IMR-90 (cell line): ENCODE measurements around the gene ASXL3. TPM values are rescaled to one million over a fixed set of nuclear protein-coding genes. Genes with fewer than 3 reads are reported as not detected.

Source experiments
- ATAC-seq: fragments of 200-7000 bp; cut with Tn5 transposase; 2 replicates; pipeline ENCODE4 v1.9.1; 2020; ENCODE audit warnings: low read depth, mild to moderate bottlenecking, moderate library complexity
- BruUV-seq: library from RNA; stranded (reverse); fragments of 400-500 nt; replicated peaks from 2 replicates; lab custom pipeline; 2021; lab: Mats Ljungman, UMichigan
- CTCF ChIA-PET: fragments of 300-600 bp; formaldehyde crosslinking; extraction: SDS; loops from one replicate; lab custom pipeline; 2021; ENCODE audit warnings: antibody characterized with exemption; lab: Yijun Ruan, JAX
- POLR2A ChIA-PET: fragments of 300-600 bp; sonication (Branson Sonifier 250); formaldehyde crosslinking; loops from one replicate; lab custom pipeline; 2022; ENCODE audit warnings: antibody characterized with exemption; ENCODE audit not compliant: unreplicated experiment; lab: Charles Lee
- DNase-seq: peaks from one replicate; pipeline ENCODE4 v3.0.0; 2013
- H2AFZ ChIP-seq: replicated peaks from 2 replicates; pipeline ENCODE3; 2013; ENCODE audit warnings: low read length, mild to moderate bottlenecking; ENCODE audit not compliant: poor library complexity
- H2AK5ac ChIP-seq: 2 replicates; pipeline ENCODE4 v1.6.1; 2013; ENCODE audit warnings: low read depth, low read length, inconsistent platforms
- H2AK9ac ChIP-seq: replicated peaks from 2 replicates; pipeline ENCODE3; 2013; ENCODE audit warnings: mild to moderate bottlenecking, low read depth, low read length, moderate library complexity; ENCODE audit not compliant: poor library complexity
- H2BK120ac ChIP-seq: 2 replicates; pipeline ENCODE4 v1.6.1; 2013; ENCODE audit warnings: low read depth, low read length, inconsistent platforms
- H2BK15ac ChIP-seq: 3 replicates; pipeline ENCODE4 v1.6.1; 2013; ENCODE audit warnings: low read depth, low read length, inconsistent platforms
- H2BK20ac ChIP-seq: 2 replicates; pipeline ENCODE4 v1.6.1; 2013; ENCODE audit warnings: low read depth, mild to moderate bottlenecking, inconsistent platforms, low read length, moderate library complexity
- H2BK5ac ChIP-seq: 2 replicates; pipeline ENCODE4 v1.6.1; 2013; ENCODE audit warnings: mild to moderate bottlenecking, low read depth, low read length, inconsistent platforms; ENCODE audit not compliant: poor library complexity, severe bottlenecking
- H3K14ac ChIP-seq: replicated peaks from 2 replicates; pipeline ENCODE4 v1.6.1; 2013; ENCODE audit warnings: low read depth, low read length, inconsistent platforms
- H3K18ac ChIP-seq: 2 replicates; pipeline ENCODE4 v1.6.1; 2013; ENCODE audit warnings: low read depth, low read length, control low read depth
- H3K23ac ChIP-seq: 2 replicates; pipeline ENCODE4 v1.6.1; 2013; ENCODE audit warnings: low read depth, low read length, inconsistent platforms
- H3K27ac ChIP-seq: 2 replicates; pipeline ENCODE4 v1.5.1; 2013; ENCODE audit warnings: mild to moderate bottlenecking, control low read depth, low read length; ENCODE audit not compliant: insufficient read depth
- H3K27me3 ChIP-seq: 2 replicates; pipeline ENCODE4 v1.6.1; 2013; ENCODE audit warnings: low read length; ENCODE audit not compliant: control insufficient read depth, insufficient read depth
- H3K36me3 ChIP-seq: 2 replicates; pipeline ENCODE4 v1.6.1; 2013; ENCODE audit warnings: low read length, mixed read lengths; ENCODE audit not compliant: control insufficient read depth, insufficient read depth
- H3K4ac ChIP-seq: 2 replicates; pipeline ENCODE4 v1.6.1; 2013; ENCODE audit warnings: low read depth, low read length, inconsistent platforms
- H3K4me1 ChIP-seq: 2 replicates; pipeline ENCODE4 v1.6.1; 2013; ENCODE audit warnings: low read length, mixed read lengths; ENCODE audit not compliant: control insufficient read depth, insufficient read depth
- H3K4me2 ChIP-seq: 2 replicates; pipeline ENCODE4 v1.6.1; 2013; ENCODE audit warnings: low read depth, mild to moderate bottlenecking, control low read depth, low read length, moderate library complexity
- H3K4me3 ChIP-seq: 2 replicates; pipeline ENCODE4 v1.5.1; 2013; ENCODE audit warnings: low read depth, mild to moderate bottlenecking, control low read depth, low read length, moderate library complexity; ENCODE audit not compliant: insufficient read depth
- H3K56ac ChIP-seq: 2 replicates; pipeline ENCODE4 v1.6.1; 2013; ENCODE audit warnings: low read length, inconsistent platforms; ENCODE audit not compliant: insufficient read depth; ENCODE audit errors: extremely low read depth
- H3K79me1 ChIP-seq, 2 experiments: 2 replicates each; pipeline ENCODE4 v1.6.1; 2013; ENCODE audit warnings: low read length in 2 of 2, inconsistent platforms in 1 of 2, low read depth in 1 of 2
- H3K9ac ChIP-seq: 2 replicates; pipeline ENCODE4 v1.6.1; 2013; ENCODE audit warnings: low read depth, low read length, control low read depth
- H3K9me1 ChIP-seq: 2 replicates; pipeline ENCODE4 v1.6.1; 2013; ENCODE audit warnings: low read length, inconsistent platforms; ENCODE audit not compliant: insufficient read depth
- H3K9me3 ChIP-seq: 2 replicates; pipeline ENCODE4 v1.6.1; 2013; ENCODE audit warnings: low read length; ENCODE audit not compliant: control insufficient read depth, insufficient read depth
- H4K20me1 ChIP-seq: 2 replicates; pipeline ENCODE4 v1.6.1; 2013; ENCODE audit warnings: low read length, inconsistent platforms; ENCODE audit not compliant: insufficient read depth
- H4K5ac ChIP-seq: 2 replicates; pipeline ENCODE4 v1.6.1; 2013; ENCODE audit warnings: mild to moderate bottlenecking, low read depth, low read length, control low read depth
- H4K8ac ChIP-seq, 2 experiments: 2 replicates each; pipeline ENCODE4 v1.6.1; 2013; ENCODE audit warnings: low read depth in 2 of 2, low read length in 2 of 2, control low read depth in 1 of 2, inconsistent platforms in 1 of 2
- H4K91ac ChIP-seq: 2 replicates; pipeline ENCODE4 v1.6.1; 2013; ENCODE audit warnings: low read depth, low read length, inconsistent platforms; ENCODE audit not compliant: insufficient read depth
- BHLHE40 ChIP-seq: fragments of 150-350 bp; IDR thresholded peaks from 2 replicates; pipeline ENCODE4 v1.6.1; 2016; ENCODE audit warnings: mild to moderate bottlenecking, low read depth, low read length
- CEBPB ChIP-seq: IDR thresholded peaks from 2 replicates; pipeline ENCODE4 v1.6.1; 2012; ENCODE audit warnings: low read depth, low read length, improper control_type of control experiment
- CHD1 ChIP-seq: IDR thresholded peaks from 2 replicates; pipeline ENCODE4 v1.6.1; 2012; ENCODE audit warnings: low read depth, low read length, improper control_type of control experiment
- FOS ChIP-seq: fragments of 150-350 bp; IDR thresholded peaks from 2 replicates; pipeline ENCODE4 v1.6.1; 2016; ENCODE audit warnings: low read depth, low read length
- MAFK ChIP-seq: IDR thresholded peaks from 2 replicates; pipeline ENCODE4 v1.6.1; 2012; ENCODE audit warnings: low read depth, low read length, improper control_type of control experiment
- MAZ ChIP-seq: IDR thresholded peaks from 2 replicates; pipeline ENCODE4 v1.6.1; 2012; ENCODE audit warnings: low read depth, mild to moderate bottlenecking, low read length, improper control_type of control experiment, moderate library complexity, borderline replicate concordance
- MXI1 ChIP-seq: IDR thresholded peaks from 2 replicates; pipeline ENCODE4 v1.6.1; 2012; ENCODE audit warnings: low read depth, mild to moderate bottlenecking, low read length, moderate library complexity, borderline replicate concordance
- NFE2L2 ChIP-seq: fragments of 150-350 bp; IDR thresholded peaks from 2 replicates; pipeline ENCODE4 v1.6.1; 2016; ENCODE audit warnings: low read depth, mild to moderate bottlenecking, low read length
- POLR2A ChIP-seq: IDR thresholded peaks from 2 replicates; pipeline ENCODE4 v1.6.1; 2012; ENCODE audit warnings: mild to moderate bottlenecking, low read depth, low read length
- RAD21 ChIP-seq: IDR thresholded peaks from 2 replicates; pipeline ENCODE4 v1.6.1; 2012; ENCODE audit warnings: low read length, improper control_type of control experiment
- RCOR1 ChIP-seq: IDR thresholded peaks from 2 replicates; pipeline ENCODE4 v1.6.1; 2012; ENCODE audit warnings: mild to moderate bottlenecking, low read length, improper control_type of control experiment; ENCODE audit not compliant: insufficient replicate concordance
- RFX5 ChIP-seq: IDR thresholded peaks from 2 replicates; pipeline ENCODE4 v1.8.0; 2012; ENCODE audit warnings: low read depth, mild to moderate bottlenecking, low read length, moderate library complexity
- SMC3 ChIP-seq: fragments of 150-350 bp; IDR thresholded peaks from 2 replicates; pipeline ENCODE4 v1.6.1; 2016; ENCODE audit warnings: low read depth, mild to moderate bottlenecking, antibody characterized with exemption, low read length, moderate library complexity
- WGBS, 2 experiments: methylation state at CpG; one replicate each; pipeline versions ENCODE4 v1.1.5 to v1.1.7; 2013; ENCODE audit warnings: missing lambda C conversion rate in 2 of 2; ENCODE audit not compliant: insufficient read length in 1 of 2; ENCODE audit errors: extremely low coverage in 2 of 2; 5-methylcytosine and 5-hydroxymethylcytosine counted together
- dilution Hi-C: fragments of 300-500 bp; cut with HindIII; formaldehyde crosslinking; loops from one replicate; pipeline ENCODE4 v1.14.3; 2018; ENCODE audit warnings: low sequenced_read_pairs; ENCODE audit not compliant: unreplicated experiment
- in situ Hi-C: fragments of 300-500 bp; cut with MboI; formaldehyde crosslinking; loops from 3 replicates; pipeline ENCODE4 v1.14.3; 2019; ENCODE audit warnings: low sequenced_read_pairs, inconsistent platforms, mixed read lengths
- intact Hi-C: fragments of 100-400 bp; cut with micrococcal nuclease; formaldehyde crosslinking; loops from 2 replicates; pipeline ENCODE4 v1.10.0; 2022
- polyA plus RNA-seq, 3 experiments: library from polyadenylated mRNA; depleted of rRNA; stranded (reverse); fragments of >200 nt; gene quantifications; 2 replicates each; pipeline ENCODE4 v1.2.3, GENCODE V29; 2012; ENCODE audit warnings: low replicate concordance in 1 of 3
- total RNA-seq: library from RNA; depleted of rRNA; stranded (reverse); fragments of >200 nt; gene quantifications from 2 replicates; pipeline ENCODE4 v1.2.3, GENCODE V29; 2012
- TF ChIP-seq, protein P1 (sequence below): fragments of 150-350 bp; IDR thresholded peaks from 2 replicates; pipeline ENCODE4 v1.6.1; 2017; ENCODE audit warnings: mild to moderate bottlenecking, antibody characterized with exemption, low read length, low read depth
- TF ChIP-seq, protein P2 (sequence below): conservative IDR thresholded peaks from 2 replicates; pipeline ENCODE4 v1.5.1; 2012; ENCODE audit warnings: mild to moderate bottlenecking, low read depth, low read length, improper control_type of control experiment
- TF ChIP-seq, protein P3 (sequence below): fragments of 150-350 bp; IDR thresholded peaks from 2 replicates; pipeline ENCODE4 v1.6.1; 2016; ENCODE audit warnings: low read depth, mild to moderate bottlenecking, low read length, moderate library complexity, borderline replicate concordance

ASXL3 gene
- total and polyA plus RNA-seq, 2 of the 4 experiments (the other 2 are of a cell fraction) = 0.03 to 0.54 TPM

DNA sequence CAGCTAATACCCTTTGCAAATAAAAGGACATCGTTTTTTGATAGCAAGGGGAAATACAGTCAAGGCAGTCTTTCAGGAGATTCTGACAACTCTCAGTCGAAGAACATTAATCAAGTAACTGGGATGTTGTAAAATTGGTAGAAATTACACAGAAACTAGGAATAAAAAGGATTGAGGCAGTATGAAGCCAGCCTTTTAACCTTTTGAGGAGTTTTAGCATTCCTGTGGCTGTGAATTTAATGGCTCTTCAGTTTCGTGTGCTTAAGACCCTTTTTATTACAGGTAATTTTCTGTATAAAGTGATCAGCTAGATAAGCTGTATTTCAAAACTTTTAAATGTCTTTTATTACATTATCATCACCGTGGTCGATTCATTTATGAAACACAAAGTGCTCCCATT lies 91.6 kb downstream of the ASXL3 start:
- dilution Hi-C loops = no loop called here
- intact Hi-C loops = no loop called here
- no peak overlapping the region for H2BK5ac ChIP-seq
- H3K56ac ChIP-seq = no peak overlapping the region
- no peaks in the 10 kb centered on the region for H3K27me3 ChIP-seq
- H3K18ac ChIP-seq = no peak overlapping the region
- TF ChIP-seq BHLHE40 (no peak), POLR2A (no peak), RCOR1 (no peak), CHD1 (no peak), RAD21 (no peak), SMC3 (no peak), RFX5 (no peak), MXI1 (no peak), NFE2L2 (no peak), FOS (no peak), CEBPB (no peak), MAZ (no peak), MAFK (no peak)
- TF ChIP-seq, protein P1, sequence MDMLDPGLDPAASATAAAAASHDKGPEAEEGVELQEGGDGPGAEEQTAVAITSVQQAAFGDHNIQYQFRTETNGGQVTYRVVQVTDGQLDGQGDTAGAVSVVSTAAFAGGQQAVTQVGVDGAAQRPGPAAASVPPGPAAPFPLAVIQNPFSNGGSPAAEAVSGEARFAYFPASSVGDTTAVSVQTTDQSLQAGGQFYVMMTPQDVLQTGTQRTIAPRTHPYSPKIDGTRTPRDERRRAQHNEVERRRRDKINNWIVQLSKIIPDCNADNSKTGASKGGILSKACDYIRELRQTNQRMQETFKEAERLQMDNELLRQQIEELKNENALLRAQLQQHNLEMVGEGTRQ = no peak
- TF ChIP-seq, protein P2, sequence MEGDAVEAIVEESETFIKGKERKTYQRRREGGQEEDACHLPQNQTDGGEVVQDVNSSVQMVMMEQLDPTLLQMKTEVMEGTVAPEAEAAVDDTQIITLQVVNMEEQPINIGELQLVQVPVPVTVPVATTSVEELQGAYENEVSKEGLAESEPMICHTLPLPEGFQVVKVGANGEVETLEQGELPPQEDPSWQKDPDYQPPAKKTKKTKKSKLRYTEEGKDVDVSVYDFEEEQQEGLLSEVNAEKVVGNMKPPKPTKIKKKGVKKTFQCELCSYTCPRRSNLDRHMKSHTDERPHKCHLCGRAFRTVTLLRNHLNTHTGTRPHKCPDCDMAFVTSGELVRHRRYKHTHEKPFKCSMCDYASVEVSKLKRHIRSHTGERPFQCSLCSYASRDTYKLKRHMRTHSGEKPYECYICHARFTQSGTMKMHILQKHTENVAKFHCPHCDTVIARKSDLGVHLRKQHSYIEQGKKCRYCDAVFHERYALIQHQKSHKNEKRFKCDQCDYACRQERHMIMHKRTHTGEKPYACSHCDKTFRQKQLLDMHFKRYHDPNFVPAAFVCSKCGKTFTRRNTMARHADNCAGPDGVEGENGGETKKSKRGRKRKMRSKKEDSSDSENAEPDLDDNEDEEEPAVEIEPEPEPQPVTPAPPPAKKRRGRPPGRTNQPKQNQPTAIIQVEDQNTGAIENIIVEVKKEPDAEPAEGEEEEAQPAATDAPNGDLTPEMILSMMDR = no peak
- TF ChIP-seq, protein P3, sequence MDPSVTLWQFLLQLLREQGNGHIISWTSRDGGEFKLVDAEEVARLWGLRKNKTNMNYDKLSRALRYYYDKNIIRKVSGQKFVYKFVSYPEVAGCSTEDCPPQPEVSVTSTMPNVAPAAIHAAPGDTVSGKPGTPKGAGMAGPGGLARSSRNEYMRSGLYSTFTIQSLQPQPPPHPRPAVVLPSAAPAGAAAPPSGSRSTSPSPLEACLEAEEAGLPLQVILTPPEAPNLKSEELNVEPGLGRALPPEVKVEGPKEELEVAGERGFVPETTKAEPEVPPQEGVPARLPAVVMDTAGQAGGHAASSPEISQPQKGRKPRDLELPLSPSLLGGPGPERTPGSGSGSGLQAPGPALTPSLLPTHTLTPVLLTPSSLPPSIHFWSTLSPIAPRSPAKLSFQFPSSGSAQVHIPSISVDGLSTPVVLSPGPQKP = no peak
- DNase-seq = no peak
- no peak overlapping the region for H2AK9ac ChIP-seq
- H3K79me1 ChIP-seq = no peaks in the 10 kb centered on the region
- ChIA-PET CTCF (no interaction called here), POLR2A (no interaction called here)
- in situ Hi-C loops = no loop called here
- H3K23ac ChIP-seq = no peak overlapping the region
- no peak overlapping the region for H3K14ac ChIP-seq
- no peak overlapping the region for H2BK120ac ChIP-seq
- H4K91ac ChIP-seq = no peak overlapping the region
- no peak overlapping the region for H3K27ac ChIP-seq
- H2BK15ac ChIP-seq = no peak overlapping the region
- no peak overlapping the region for H4K5ac ChIP-seq
- BruUV-seq = no TSS peak
- no peak overlapping the region for H3K4me3 ChIP-seq
- H3K9ac ChIP-seq = no peak overlapping the region
- H2BK20ac ChIP-seq = no peak overlapping the region
- H3K4me2 ChIP-seq = no peak overlapping the region
- no peaks in the 10 kb centered on the region for H3K9me1 ChIP-seq
- no peaks in the 10 kb centered on the region for H4K20me1 ChIP-seq
- H3K4ac ChIP-seq = no peak overlapping the region
- 61% methylated on average over 2 of the region's 5 CpGs; no CpG with 5 or more reads in 1 of the 2 experiments for WGBS, 2 experiments
- no peak overlapping the region for H4K8ac ChIP-seq
- no peaks in the 10 kb centered on the region for H3K9me3 ChIP-seq
- H2AFZ ChIP-seq = no peak overlapping the region
- H3K36me3 ChIP-seq = no peaks in the 10 kb centered on the region
- no peak for ATAC-seq
- no peaks in the 10 kb centered on the region for H3K4me1 ChIP-seq
- no peak overlapping the region for H2AK5ac ChIP-seq
